Glutamatergic neuron (in vitro differentiated cells): ENCODE measurements around the gene BTBD16. TPM values are rescaled to one million over a fixed set of nuclear protein-coding genes. Genes with fewer than 3 reads are reported as not detected.

Experiments
- DNase-seq: peaks from one replicate; pipeline ENCODE4 v3.0.0; 2022
- H3K27ac Mint-ChIP-seq: one replicate; pipeline ENCODE4 v1.8.0; 2020; ENCODE audit warnings: mild to moderate bottlenecking, mixed read lengths, inconsistent platforms; ENCODE audit not compliant: unreplicated experiment
- H3K27me3 Mint-ChIP-seq: one replicate; pipeline ENCODE4 v1.8.0; 2020; ENCODE audit warnings: mild to moderate bottlenecking, moderate library complexity, mixed read lengths, inconsistent platforms; ENCODE audit not compliant: unreplicated experiment
- H3K36me3 Mint-ChIP-seq: one replicate; pipeline ENCODE4 v1.8.0; 2020; ENCODE audit warnings: mild to moderate bottlenecking, mixed read lengths, inconsistent platforms; ENCODE audit not compliant: unreplicated experiment
- H3K4me1 Mint-ChIP-seq: one replicate; pipeline ENCODE4 v1.8.0; 2020; ENCODE audit warnings: mild to moderate bottlenecking, low read depth, mixed read lengths, inconsistent platforms; ENCODE audit not compliant: unreplicated experiment
- H3K4me3 Mint-ChIP-seq: one replicate; pipeline ENCODE4 v1.8.0; 2020; ENCODE audit warnings: mild to moderate bottlenecking, mixed read lengths, inconsistent platforms; ENCODE audit not compliant: unreplicated experiment
- H3K9me3 Mint-ChIP-seq: one replicate; pipeline ENCODE4 v1.8.0; 2020; ENCODE audit warnings: mild to moderate bottlenecking, moderate library complexity, mixed read lengths, inconsistent platforms; ENCODE audit not compliant: unreplicated experiment
- CTCF ChIP-seq: fragments of 200-600 bp; sonication (generic); IDR thresholded peaks from one replicate; pipeline ENCODE4 v1.5.0; 2021; ENCODE audit not compliant: partially characterized antibody, unreplicated experiment
- total RNA-seq: library from RNA; stranded (reverse); fragmentation: NEBNext Ultra II Directional; extraction: Animal tissue kit (Norgen Biotek cat#: 25700); gene quantifications from one replicate; pipeline ENCODE4 v1.2.1, GENCODE V29; 2021; ENCODE audit not compliant: unreplicated experiment

BTBD16 gene
- total RNA-seq, 1 donor from 2014 or later, result 0.98 TPM

GRCh38 chr10:122261584-122261983 is 9.5 kb upstream of the BTBD16 start:
- Mint-ChIP-seq H3K4me1 (peaks cover 18% of the 10 kb centered on the region), H3K27ac (no peak overlapping the region)
- no peak for TF ChIP-seq CTCF

GRCh38 chr10:122263971-122264370 is 7.1 kb upstream of the BTBD16 start:
- Mint-ChIP-seq H3K27ac (peak overlapping the region; percentile 74), H3K9me3 (peaks cover 18% of the 10 kb centered on the region), H3K36me3 (peaks cover 46% of the 10 kb centered on the region), H3K27me3 (peaks cover 10% of the 10 kb centered on the region), H3K4me3 (no peak overlapping the region), H3K4me1 (peaks cover 20% of the 10 kb centered on the region)
- TF ChIP-seq CTCF, result no peak
- no peak for DNase-seq

More at GRCh38 chr10:122261584-122261983, 9.5 kb upstream of the BTBD16 start:
- no peak for DNase-seq
- Mint-ChIP-seq H3K9me3 (peaks cover 13% of the 10 kb centered on the region), H3K36me3 (peaks cover 42% of the 10 kb centered on the region), H3K4me3 (no peak overlapping the region), H3K27me3 (peaks cover 8% of the 10 kb centered on the region)

- no peak for DNase-seq
- Mint-ChIP-seq H3K4me1 (peaks cover 21% of the 10 kb centered on the region), H3K27me3 (peaks cover 10% of the 10 kb centered on the region), H3K27ac (peak overlapping the region; percentile 74), H3K9me3 (peaks cover 18% of the 10 kb centered on the region), H3K36me3 (peaks cover 46% of the 10 kb centered on the region), H3K4me3 (no peak overlapping the region)
- no peak for TF ChIP-seq CTCF
Measured at GRCh38 chr10:122264436-122264835, 6.7 kb upstream of the BTBD16 start.

GRCh38 chr10:122264931-122265330 is 6.2 kb upstream of the BTBD16 start:
- H3K4me1 Mint-ChIP-seq, result peaks cover 22% of the 10 kb centered on the region
- H3K36me3 Mint-ChIP-seq, result peaks cover 47% of the 10 kb centered on the region
- DNase-seq, result no peak
- H3K4me3 Mint-ChIP-seq, result no peak overlapping the region
- peak overlapping the region; percentile 17 for H3K27ac Mint-ChIP-seq
- peaks cover 23% of the 10 kb centered on the region for H3K9me3 Mint-ChIP-seq
- H3K27me3 Mint-ChIP-seq, result peaks cover 14% of the 10 kb centered on the region
- TF ChIP-seq CTCF, result no peak

- Mint-ChIP-seq H3K4me3 (no peak overlapping the region), H3K4me1 (peaks cover 22% of the 10 kb centered on the region), H3K36me3 (peaks cover 40% of the 10 kb centered on the region), H3K27me3 (peaks cover 14% of the 10 kb centered on the region), H3K9me3 (peaks cover 22% of the 10 kb centered on the region), H3K27ac (peak overlapping the region; percentile 11)
- TF ChIP-seq CTCF, result no peak
- no peak for DNase-seq
Measured at GRCh38 chr10:122265896-122266295, 5.2 kb upstream of the BTBD16 start.
